ENCODE measurements around the gene PARD3B. TPM values are rescaled to one million over a fixed set of nuclear protein-coding genes. Genes with fewer than 3 reads are reported as not detected.

Gene PARD3B
- total and polyA plus RNA-seq, 8 donors = 1.8 to 42.6 (median 15.1) TPM

- TF ChIP-seq CTCF (IDR thresholded peaks at IDR 0.05) = no peak
- TF ChIP-seq EP300 (IDR thresholded peaks at IDR 0.05) = no peak
- TF ChIP-seq POLR2A (IDR thresholded peaks at IDR 0.05) = no peak
- no peak for TF ChIP-seq POLR2AphosphoS5 (IDR thresholded peaks at IDR 0.05)
- 79 to 88% (median 84%) methylated on average over 8 of the region's 8 CpGs for WGBS, 5 donors
- Histone ChIP-seq H3K27ac (no peak overlapping the region), H3K4me3 (no peak overlapping the region), H3K36me3 (no peaks in the 10 kb centered on the region), H3K4me1 (peaks cover 0 to 9% (median 4%) of the 10 kb centered on the region in 4 donors), H3K9me3 (no peaks in the 10 kb centered on the region), H3K27me3 (no peaks in the 10 kb centered on the region)
- DNase-seq = no peak
- intact Hi-C loops (cut with DNase I; ENCODE audit: low total_unique reads) = no loop called here
Observed at GRCh38 chr2:205012961-205013360, 467.7 kb downstream of the PARD3B start.

GRCh38 chr2:205013586-205013985, 468.3 kb downstream of the PARD3B start:
- H3K4me1 ChIP-seq = peaks cover 0 to 9% (median 4%) of the 10 kb centered on the region in 4 donors
- H3K27me3 ChIP-seq = no peaks in the 10 kb centered on the region
- intact Hi-C loops (cut with DNase I; ENCODE audit: low total_unique reads) = no loop called here
- H3K36me3 ChIP-seq = no peaks in the 10 kb centered on the region
- no peak overlapping the region for H3K4me3 ChIP-seq
- no peak overlapping the region for H3K27ac ChIP-seq
- no peaks in the 10 kb centered on the region for H3K9me3 ChIP-seq
- no peak for TF ChIP-seq POLR2A (IDR thresholded peaks at IDR 0.05)
- no peak for TF ChIP-seq POLR2AphosphoS5 (IDR thresholded peaks at IDR 0.05)
- no peak for DNase-seq
- 90 to 98% (median 93%) methylated on average over 3 of the region's 3 CpGs for WGBS, 5 donors

- Histone ChIP-seq H3K27me3 (no peaks in the 10 kb centered on the region), H3K4me3 (no peak overlapping the region), H3K27ac (no peak overlapping the region), H3K9me3 (no peaks in the 10 kb centered on the region), H3K36me3 (no peaks in the 10 kb centered on the region), H3K4me1 (peaks cover 0 to 9% (median 4%) of the 10 kb centered on the region in 4 donors)
- 63 to 69% (median 66%) methylated on average over 2 of the region's 2 CpGs for WGBS, 5 donors
- no peak for TF ChIP-seq EP300 (IDR thresholded peaks at IDR 0.05)
- no peak for TF ChIP-seq POLR2AphosphoS5 (IDR thresholded peaks at IDR 0.05)
- TF ChIP-seq CTCF (IDR thresholded peaks at IDR 0.05) = no peak
- no peak for TF ChIP-seq POLR2A (IDR thresholded peaks at IDR 0.05)
- DNase-seq = no peak
- intact Hi-C loops (cut with DNase I; ENCODE audit: low total_unique reads) = no loop called here
Observed at GRCh38 chr2:205014201-205014600, 468.9 kb downstream of the PARD3B start.

- intact Hi-C loops (cut with DNase I; ENCODE audit: low total_unique reads) = no loop called here
- no peaks in the 10 kb centered on the region for H3K27me3 ChIP-seq
- no peak overlapping the region for H3K27ac ChIP-seq
Observed at GRCh38 chr2:205017381-205017780, 472.1 kb downstream of the PARD3B start.

More at GRCh38 chr2:205017381-205017780, 472.1 kb downstream of the PARD3B start:
- no peaks in the 10 kb centered on the region for H3K36me3 ChIP-seq
- H3K4me3 ChIP-seq = no peak overlapping the region
- H3K4me1 ChIP-seq = peaks cover 0 to 9% (median 4%) of the 10 kb centered on the region in 4 donors
- no peaks in the 10 kb centered on the region for H3K9me3 ChIP-seq
- WGBS, 5 donors = 54 to 66% (median 57%) methylated on average over 2 of the region's 2 CpGs
- no peak for DNase-seq
- TF ChIP-seq CTCF (IDR thresholded peaks at IDR 0.05) (no peak), EP300 (IDR thresholded peaks at IDR 0.05) (no peak), POLR2AphosphoS5 (IDR thresholded peaks at IDR 0.05) (no peak), POLR2A (IDR thresholded peaks at IDR 0.05) (no peak)

All from stomach (tissue), 9 donors.